ENCODE measurements around the gene CD226. TPM values are rescaled to one million over a fixed set of nuclear protein-coding genes. Genes with fewer than 3 reads are reported as not detected.
"Not testable (repeated sequence)": the region's sequence is repeated elsewhere in the genome, so short reads cannot be mapped to it uniquely, and the experiment has no call there.

CD226 gene
- total and polyA plus RNA-seq, 2 of the 4 experiments (the other 2 are of a cell fraction), result 0.29 to 1.1 TPM

DNA sequence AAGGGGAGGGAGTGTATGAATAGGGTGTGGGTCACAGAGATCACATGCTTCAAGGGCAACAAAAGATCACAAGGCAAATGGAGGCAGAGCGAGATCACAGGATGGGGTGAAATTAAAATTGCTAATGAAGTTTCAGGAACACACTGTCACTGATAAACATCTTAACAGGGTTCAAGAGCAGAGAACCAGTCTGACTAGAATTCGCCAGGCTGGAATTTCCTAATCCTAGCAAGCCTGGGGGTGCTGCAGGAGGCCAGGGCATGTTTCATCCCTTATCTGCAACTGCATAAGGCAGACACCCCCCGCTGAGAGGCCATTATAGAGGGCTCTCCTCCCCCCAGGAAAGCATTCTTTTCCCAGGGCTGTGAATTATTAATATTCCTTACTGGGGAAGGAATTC is 68.6 kb downstream of the CD226 start:
- H3K9me3 ChIP-seq (ENCODE audit: control insufficient read depth, insufficient read depth, low read length); H3K18ac ChIP-seq (ENCODE audit: low read depth, low read length); H2AK9ac ChIP-seq (replicated peaks; ENCODE audit: low read depth, low read length, poor library complexity); CTCF ChIA-PET; H2BK15ac ChIP-seq (ENCODE audit: low read depth, low read length); H3K4me3 ChIP-seq (ENCODE audit: insufficient read depth, low read depth, low read length); H2AK5ac ChIP-seq (ENCODE audit: low read depth, low read length); H3K4me2 ChIP-seq (ENCODE audit: low read depth, low read length); H3K27ac ChIP-seq (ENCODE audit: insufficient read depth, low read length); ATAC-seq (ENCODE audit: low read depth); H2AFZ ChIP-seq (replicated peaks; ENCODE audit: low read length, poor library complexity); H3K23ac ChIP-seq (ENCODE audit: low read depth, low read length); H3K4ac ChIP-seq (ENCODE audit: low read depth, low read length); dilution Hi-C loops (cut with HindIII; ENCODE audit: low sequenced_read_pairs, unreplicated experiment); H3K9me1 ChIP-seq (ENCODE audit: insufficient read depth, low read length); POLR2A ChIA-PET (ENCODE audit: unreplicated experiment); H2BK5ac ChIP-seq (ENCODE audit: low read depth, low read length, poor library complexity, severe bottlenecking); H3K9ac ChIP-seq (ENCODE audit: low read depth, low read length); DNase-seq; H3K4me1 ChIP-seq (ENCODE audit: control insufficient read depth, insufficient read depth, low read length); H4K5ac ChIP-seq (ENCODE audit: low read depth, low read length); BruUV-seq (replicated peaks); H3K56ac ChIP-seq (ENCODE audit: extremely low read depth, insufficient read depth, low read length); H4K8ac ChIP-seq (ENCODE audit: low read depth in 2 of 2, low read length in 2 of 2); in situ Hi-C loops (cut with MboI; ENCODE audit: low sequenced_read_pairs); H2BK20ac ChIP-seq (ENCODE audit: low read depth, low read length); H4K20me1 ChIP-seq (ENCODE audit: insufficient read depth, low read length); H3K14ac ChIP-seq (replicated peaks; ENCODE audit: low read depth, low read length); H3K79me1 ChIP-seq (ENCODE audit: low read depth in 1 of 2, low read length in 2 of 2); H3K27me3 ChIP-seq (ENCODE audit: control insufficient read depth, insufficient read depth, low read length); H2BK120ac ChIP-seq (ENCODE audit: low read depth, low read length); H4K91ac ChIP-seq (ENCODE audit: insufficient read depth, low read depth, low read length); H3K36me3 ChIP-seq (ENCODE audit: control insufficient read depth, insufficient read depth, low read length): not testable (repeated sequence)
- intact Hi-C loops (cut with micrococcal nuclease), result loop anchor here (10.0 kb wide), 1 partner anchor 56 kb away; no protein-coding TSS in a partner anchor
- WGBS, 2 experiments (ENCODE audit: extremely low coverage in 2 of 2, insufficient read length in 1 of 2), result no CpG with 5 or more reads among the region's 3 CpGs

All from IMR-90 (cell line).